GM21619 (cell line): ENCODE results near the gene DNAJB11.
"Not testable (repeated sequence)": the region's sequence is repeated elsewhere in the genome, so short reads cannot be mapped to it uniquely, and the experiment has no call there.

ENCODE experiments used
- ATAC-seq: cut with Tn5 transposase; IDR thresholded peaks from one replicate; pipeline ENCODE4 v1.9.1; 2021; ENCODE audit not compliant: unreplicated experiment

The DNAJB11 gene

GRCh38 chr3:186617036-186617946 lies 46.8 kb downstream of the DNAJB11 start:
- ATAC-seq, result peak; percentile 96

GRCh38 chr3:186618318-186618938 lies 47.9 kb downstream of the DNAJB11 start:
- ATAC-seq, result no peak

- no peak for ATAC-seq
Measured at GRCh38 chr3:186619787-186620212, 49.3 kb downstream of the DNAJB11 start.

GRCh38 chr3:186620213-186621092 lies 49.9 kb downstream of the DNAJB11 start:
- no peak for ATAC-seq

GRCh38 chr3:186621894-186622650 lies 51.6 kb downstream of the DNAJB11 start:
- no peak for ATAC-seq

- no peak for ATAC-seq
Measured at GRCh38 chr3:186622651-186623310, 52.3 kb downstream of the DNAJB11 start.

- ATAC-seq, result no peak
Measured at GRCh38 chr3:186624598-186624997, 54.1 kb downstream of the DNAJB11 start.

- no peak for ATAC-seq
Measured at GRCh38 chr3:186625600-186626042, 55.1 kb downstream of the DNAJB11 start.

- no peak for ATAC-seq
Measured at GRCh38 chr3:186626254-186626847, 55.8 kb downstream of the DNAJB11 start.

- no peak for ATAC-seq
Measured at GRCh38 chr3:186627852-186628414, 57.4 kb downstream of the DNAJB11 start.

GRCh38 chr3:186628756-186629155 lies 58.2 kb downstream of the DNAJB11 start:
- ATAC-seq, result no peak

GRCh38 chr3:186630950-186631641 lies 60.6 kb downstream of the DNAJB11 start:
- ATAC-seq, result no peak

- no peak for ATAC-seq
Measured at GRCh38 chr3:186633481-186633880, 63.0 kb downstream of the DNAJB11 start.

- not testable (repeated sequence) for ATAC-seq
Measured at GRCh38 chr3:186634207-186634606, 63.7 kb downstream of the DNAJB11 start.
